ENCODE data around the gene ACOT2.
"Not testable (repeated sequence)": the region's sequence is repeated elsewhere in the genome, so short reads cannot be mapped to it uniquely, and the experiment has no call there.

The ACOT2 gene

GRCh38 chr14:73568886-73569184, 178 bp upstream of the ACOT2 start:
- Histone ChIP-seq H3K4me3 (ENCODE audit: low read depth, low read length) (peak overlapping the region; percentile 71), H3K4me2 (ENCODE audit: low read length) (peak overlapping the region; percentile 95), H4K91ac (ENCODE audit: low read depth, low read length) (peak overlapping the region; percentile 89), H2AFZ (ENCODE audit: insufficient read depth, low read length, poor library complexity) (peak overlapping the region; percentile 79), H2BK120ac (ENCODE audit: insufficient read depth, low read length, poor library complexity) (peak overlapping the region; percentile 94), H3K27ac (ENCODE audit: low read depth, low read length) (peak overlapping the region; percentile 91), H4K12ac (ENCODE audit: low read depth, low read length) (peak overlapping the region; percentile 26), H2BK5ac (ENCODE audit: low read depth, low read length, poor library complexity) (peak overlapping the region; percentile 42), H3K79me1 (ENCODE audit: low read length) (peaks cover 11% of the 10 kb centered on the region), H4K8ac (ENCODE audit: low read depth, low read length) (peak overlapping the region; percentile 96), H3K4me1 (ENCODE audit: control insufficient read depth in 1 of 2, insufficient read depth in 2 of 2, low read length in 2 of 2) (peaks cover 8 to 12% of the 10 kb centered on the region in 2 experiments), H2BK12ac (ENCODE audit: low read length) (peak overlapping the region; percentile 9)
- not testable (repeated sequence) for DNase-seq; H3K36me3 ChIP-seq (ENCODE audit: control insufficient read depth in 1 of 2, insufficient read depth in 2 of 2, low read length in 2 of 2); H3K4ac ChIP-seq (ENCODE audit: low read depth, low read length); H3K27me3 ChIP-seq (ENCODE audit: insufficient read depth, low read length); H3K9ac ChIP-seq (ENCODE audit: low read length); H3K23ac ChIP-seq (ENCODE audit: low read length); H3K18ac ChIP-seq (ENCODE audit: low read length); H3K79me2 ChIP-seq (ENCODE audit: control insufficient read depth, insufficient read depth, low read length, poor library complexity); H2AK5ac ChIP-seq (ENCODE audit: low read length); H3K14ac ChIP-seq (ENCODE audit: low read length); H3K9me3 ChIP-seq (ENCODE audit: insufficient read depth, low read depth, low read length)
- WGBS (ENCODE audit: extremely low coverage, insufficient coverage, insufficient read length), result no CpG with 5 or more reads among the region's 4 CpGs

- H2AFZ ChIP-seq (ENCODE audit: insufficient read depth, low read length, poor library complexity); H3K4ac ChIP-seq (ENCODE audit: low read depth, low read length); H2BK5ac ChIP-seq (ENCODE audit: low read depth, low read length, poor library complexity); H3K9ac ChIP-seq (ENCODE audit: low read length); H3K79me2 ChIP-seq (ENCODE audit: control insufficient read depth, insufficient read depth, low read length, poor library complexity); H2BK120ac ChIP-seq (ENCODE audit: insufficient read depth, low read length, poor library complexity); H3K27me3 ChIP-seq (ENCODE audit: insufficient read depth, low read length); H2AK5ac ChIP-seq (ENCODE audit: low read length); H4K91ac ChIP-seq (ENCODE audit: low read depth, low read length); H4K12ac ChIP-seq (ENCODE audit: low read depth, low read length); H3K4me2 ChIP-seq (ENCODE audit: low read length); H4K8ac ChIP-seq (ENCODE audit: low read depth, low read length); H3K27ac ChIP-seq (ENCODE audit: low read depth, low read length); H3K23ac ChIP-seq (ENCODE audit: low read length); H2BK12ac ChIP-seq (ENCODE audit: low read length); H3K14ac ChIP-seq (ENCODE audit: low read length); H3K4me3 ChIP-seq (ENCODE audit: low read depth, low read length); H3K18ac ChIP-seq (ENCODE audit: low read length); H3K9me3 ChIP-seq (ENCODE audit: insufficient read depth, low read depth, low read length); H3K36me3 ChIP-seq (ENCODE audit: control insufficient read depth in 1 of 2, insufficient read depth in 2 of 2, low read length in 2 of 2): not testable (repeated sequence)
- WGBS (ENCODE audit: extremely low coverage, insufficient coverage, insufficient read length), result no CpG with 5 or more reads among the region's 8 CpGs
- DNase-seq, result peak in 1 of 2 donors; percentile 64
- Histone ChIP-seq H3K79me1 (ENCODE audit: low read length) (peaks cover 11% of the 10 kb centered on the region), H3K4me1 (ENCODE audit: control insufficient read depth in 1 of 2, insufficient read depth in 2 of 2, low read length in 2 of 2) (peaks cover 8 to 12% of the 10 kb centered on the region in 2 experiments)
Measured at GRCh38 chr14:73570913-73571312, 1.9 kb downstream of the ACOT2 start.

DNA sequence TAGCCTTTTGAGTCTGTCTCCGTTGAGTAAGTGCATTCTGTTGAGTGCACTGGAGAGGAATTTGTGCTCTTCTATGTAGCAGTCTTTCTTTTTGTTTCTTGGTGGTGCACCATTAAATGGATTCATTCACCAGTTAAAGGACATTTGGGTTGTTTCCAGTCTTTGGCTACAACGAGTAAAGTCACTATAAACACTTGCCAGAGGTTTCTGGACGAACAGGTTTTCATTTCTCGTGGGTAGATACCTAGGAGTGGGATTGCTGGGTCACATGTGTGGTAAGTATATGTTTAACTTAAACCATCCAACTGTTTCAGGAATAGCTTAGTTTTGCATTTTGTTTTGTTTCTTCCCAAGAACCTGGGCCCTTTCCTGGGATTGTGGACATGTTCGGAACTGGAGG, 4.0 kb downstream of the ACOT2 start:
- H2BK120ac ChIP-seq (ENCODE audit: insufficient read depth, low read length, poor library complexity); H3K9ac ChIP-seq (ENCODE audit: low read length); H2AK5ac ChIP-seq (ENCODE audit: low read length); H3K9me3 ChIP-seq (ENCODE audit: insufficient read depth, low read depth, low read length); H3K4me1 ChIP-seq (ENCODE audit: control insufficient read depth in 1 of 2, insufficient read depth in 2 of 2, low read length in 2 of 2); H4K91ac ChIP-seq (ENCODE audit: low read depth, low read length); H3K23ac ChIP-seq (ENCODE audit: low read length); H3K4me3 ChIP-seq (ENCODE audit: low read depth, low read length); H4K12ac ChIP-seq (ENCODE audit: low read depth, low read length); H2BK5ac ChIP-seq (ENCODE audit: low read depth, low read length, poor library complexity); H3K18ac ChIP-seq (ENCODE audit: low read length); H2BK12ac ChIP-seq (ENCODE audit: low read length); H4K8ac ChIP-seq (ENCODE audit: low read depth, low read length); H3K4me2 ChIP-seq (ENCODE audit: low read length); H3K14ac ChIP-seq (ENCODE audit: low read length); H3K4ac ChIP-seq (ENCODE audit: low read depth, low read length); H2AFZ ChIP-seq (ENCODE audit: insufficient read depth, low read length, poor library complexity); H3K36me3 ChIP-seq (ENCODE audit: control insufficient read depth in 1 of 2, insufficient read depth in 2 of 2, low read length in 2 of 2); H3K27me3 ChIP-seq (ENCODE audit: insufficient read depth, low read length); H3K79me2 ChIP-seq (ENCODE audit: control insufficient read depth, insufficient read depth, low read length, poor library complexity): not testable (repeated sequence)
- whole genome bisulfite sequencing (ENCODE audit: extremely low coverage, insufficient coverage, insufficient read length), result no CpG with 5 or more reads among the region's 5 CpGs
- peaks cover 11% of the 10 kb centered on the region for H3K79me1 ChIP-seq (ENCODE audit: low read length)
- peak in 1 of 2 donors; percentile 23 for DNase-seq
- peak overlapping the region; percentile 65 for H3K27ac ChIP-seq (ENCODE audit: low read depth, low read length)

DNA sequence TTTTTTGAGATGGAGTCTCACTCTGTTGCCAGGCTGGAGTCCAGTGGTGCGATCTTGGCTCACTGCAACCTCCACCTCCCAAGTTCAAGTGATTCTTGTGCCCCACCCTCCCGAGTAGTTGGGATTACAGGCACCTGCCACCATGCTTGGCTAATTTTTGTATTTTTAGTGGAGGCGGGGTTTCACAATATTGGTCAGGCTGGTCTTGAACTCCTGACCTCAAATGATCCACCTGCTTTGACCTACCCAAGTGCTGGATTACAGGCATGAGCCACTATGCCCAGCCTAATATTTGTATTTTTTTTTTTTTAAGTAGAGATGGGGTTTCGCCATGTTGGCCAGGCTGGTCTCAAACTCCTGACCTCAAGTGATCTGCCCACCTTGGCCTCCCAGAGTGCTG, 4.7 kb downstream of the ACOT2 start:
- not testable (repeated sequence) for H3K79me2 ChIP-seq (ENCODE audit: control insufficient read depth, insufficient read depth, low read length, poor library complexity); H3K14ac ChIP-seq (ENCODE audit: low read length); H3K27ac ChIP-seq (ENCODE audit: low read depth, low read length); H3K18ac ChIP-seq (ENCODE audit: low read length); H3K9ac ChIP-seq (ENCODE audit: low read length); H3K4me1 ChIP-seq (ENCODE audit: control insufficient read depth in 1 of 2, insufficient read depth in 2 of 2, low read length in 2 of 2); H3K4me2 ChIP-seq (ENCODE audit: low read length); H4K12ac ChIP-seq (ENCODE audit: low read depth, low read length); H3K4ac ChIP-seq (ENCODE audit: low read depth, low read length); H4K8ac ChIP-seq (ENCODE audit: low read depth, low read length); DNase-seq; H2AK5ac ChIP-seq (ENCODE audit: low read length); H3K23ac ChIP-seq (ENCODE audit: low read length); H3K36me3 ChIP-seq (ENCODE audit: control insufficient read depth in 1 of 2, insufficient read depth in 2 of 2, low read length in 2 of 2); H3K79me1 ChIP-seq (ENCODE audit: low read length); H4K91ac ChIP-seq (ENCODE audit: low read depth, low read length); H3K27me3 ChIP-seq (ENCODE audit: insufficient read depth, low read length); H2AFZ ChIP-seq (ENCODE audit: insufficient read depth, low read length, poor library complexity); H3K9me3 ChIP-seq (ENCODE audit: insufficient read depth, low read depth, low read length); H2BK12ac ChIP-seq (ENCODE audit: low read length); H2BK120ac ChIP-seq (ENCODE audit: insufficient read depth, low read length, poor library complexity); H3K4me3 ChIP-seq (ENCODE audit: low read depth, low read length)
- no CpG with 5 or more reads among the region's 4 CpGs for WGBS (ENCODE audit: extremely low coverage, insufficient coverage, insufficient read length)
- H2BK5ac ChIP-seq (ENCODE audit: low read depth, low read length, poor library complexity), result peak overlapping the region; percentile 31
